Chondrocyte (in vitro differentiated cells): Measurements from ENCODE around the gene PCCA. TPM values are rescaled to one million over a fixed set of nuclear protein-coding genes. Genes with fewer than 3 reads are reported as not detected.
A peak's percentile ranks its signal among the peaks of the same experiment; 100 is the strongest.

Source experiments
- DNase-seq: peaks from one replicate; pipeline ENCODE4 v3.0.0; 2021; ENCODE audit warnings: mixed read lengths, low spot score
- H3K27ac Mint-ChIP-seq: one replicate; pipeline ENCODE4 v1.8.0; 2021; ENCODE audit warnings: mild to moderate bottlenecking, moderate library complexity, mixed read lengths; ENCODE audit not compliant: unreplicated experiment
- H3K27me3 Mint-ChIP-seq: 2 replicates; pipeline ENCODE4 v1.8.0; 2021; ENCODE audit warnings: low read depth, mixed read lengths
- H3K36me3 Mint-ChIP-seq: 2 replicates; pipeline ENCODE4 v1.8.0; 2021; ENCODE audit warnings: low read depth, mixed read lengths
- H3K4me1 Mint-ChIP-seq: 2 replicates; pipeline ENCODE4 v1.8.0; 2021; ENCODE audit warnings: low read depth, mild to moderate bottlenecking, mixed read lengths
- H3K4me3 Mint-ChIP-seq: one replicate; pipeline ENCODE4 v1.8.0; 2021; ENCODE audit warnings: mild to moderate bottlenecking, moderate library complexity, mixed read lengths; ENCODE audit not compliant: unreplicated experiment
- H3K9me3 Mint-ChIP-seq: 2 replicates; pipeline ENCODE4 v1.8.0; 2021; ENCODE audit warnings: low read depth, mixed read lengths
- total RNA-seq: library from RNA; stranded (reverse); gene quantifications from 3 replicates; pipeline ENCODE4 v1.2.1, GENCODE V29; 2021
- TF ChIP-seq, protein P1 (sequence below): fragments of 200-600 bp; sonication (generic); IDR thresholded peaks from 2 replicates; pipeline ENCODE4 v1.5.0; 2021; ENCODE audit warnings: antibody characterized with exemption, mild to moderate bottlenecking, moderate library complexity

PCCA gene
- total RNA-seq, 1 donor from 2014 or later = 15.1 TPM

DNA sequence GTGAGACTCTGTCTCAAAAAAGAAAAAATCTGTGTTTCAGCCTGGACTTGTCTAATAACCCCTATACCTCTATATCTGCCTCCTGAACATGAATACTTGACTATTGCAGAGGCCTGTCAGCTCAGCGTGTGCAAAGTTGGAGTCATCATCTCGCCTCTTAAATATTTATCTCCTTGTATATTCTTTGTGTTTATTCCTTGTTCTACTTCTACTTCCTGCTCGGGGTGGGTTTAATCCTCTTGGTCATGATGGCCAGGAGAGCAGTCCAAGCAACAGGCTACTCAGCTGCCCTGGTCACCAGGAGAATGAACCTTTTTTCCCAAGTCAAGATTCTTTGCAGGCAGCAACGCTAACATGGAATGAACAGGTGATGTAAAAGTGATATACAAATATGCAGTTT is 119.1 kb downstream of the PCCA start:
- peaks cover 43% of the 10 kb centered on the region for H3K4me1 Mint-ChIP-seq
- H3K4me3 Mint-ChIP-seq = no peak overlapping the region
- DNase-seq = no peak
- H3K27ac Mint-ChIP-seq = no peak overlapping the region
- peaks cover 6% of the 10 kb centered on the region for H3K9me3 Mint-ChIP-seq
- H3K27me3 Mint-ChIP-seq = no peaks in the 10 kb centered on the region
- TF ChIP-seq, protein P1, sequence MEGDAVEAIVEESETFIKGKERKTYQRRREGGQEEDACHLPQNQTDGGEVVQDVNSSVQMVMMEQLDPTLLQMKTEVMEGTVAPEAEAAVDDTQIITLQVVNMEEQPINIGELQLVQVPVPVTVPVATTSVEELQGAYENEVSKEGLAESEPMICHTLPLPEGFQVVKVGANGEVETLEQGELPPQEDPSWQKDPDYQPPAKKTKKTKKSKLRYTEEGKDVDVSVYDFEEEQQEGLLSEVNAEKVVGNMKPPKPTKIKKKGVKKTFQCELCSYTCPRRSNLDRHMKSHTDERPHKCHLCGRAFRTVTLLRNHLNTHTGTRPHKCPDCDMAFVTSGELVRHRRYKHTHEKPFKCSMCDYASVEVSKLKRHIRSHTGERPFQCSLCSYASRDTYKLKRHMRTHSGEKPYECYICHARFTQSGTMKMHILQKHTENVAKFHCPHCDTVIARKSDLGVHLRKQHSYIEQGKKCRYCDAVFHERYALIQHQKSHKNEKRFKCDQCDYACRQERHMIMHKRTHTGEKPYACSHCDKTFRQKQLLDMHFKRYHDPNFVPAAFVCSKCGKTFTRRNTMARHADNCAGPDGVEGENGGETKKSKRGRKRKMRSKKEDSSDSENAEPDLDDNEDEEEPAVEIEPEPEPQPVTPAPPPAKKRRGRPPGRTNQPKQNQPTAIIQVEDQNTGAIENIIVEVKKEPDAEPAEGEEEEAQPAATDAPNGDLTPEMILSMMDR = no peak
- H3K36me3 Mint-ChIP-seq = peaks cover 3% of the 10 kb centered on the region

DNA sequence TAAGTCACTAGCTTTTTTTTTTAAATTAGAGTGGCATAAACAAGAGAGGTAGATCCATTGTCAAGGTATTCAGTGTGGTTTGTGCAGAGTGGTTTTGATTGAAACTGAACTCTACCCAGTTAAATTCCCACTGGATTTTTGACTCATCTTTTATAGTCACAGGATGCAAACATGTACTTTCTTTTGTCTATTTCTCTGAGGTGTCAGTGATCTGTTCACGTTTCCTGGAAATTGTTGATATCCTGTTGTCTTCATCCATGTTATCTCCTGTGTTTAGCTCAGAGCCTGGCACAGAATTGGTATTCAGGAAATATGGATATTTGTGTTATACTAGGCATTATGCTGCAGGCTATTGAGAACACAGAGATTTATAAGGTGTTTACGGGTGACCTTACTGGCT is 119.7 kb downstream of the PCCA start:
- Mint-ChIP-seq H3K4me3 (no peak overlapping the region), H3K36me3 (peaks cover 3% of the 10 kb centered on the region), H3K27ac (no peak overlapping the region), H3K27me3 (no peaks in the 10 kb centered on the region), H3K4me1 (peaks cover 42% of the 10 kb centered on the region), H3K9me3 (peaks cover 12% of the 10 kb centered on the region)
- TF ChIP-seq, protein P1 = no peak
- DNase-seq = no peak

DNA sequence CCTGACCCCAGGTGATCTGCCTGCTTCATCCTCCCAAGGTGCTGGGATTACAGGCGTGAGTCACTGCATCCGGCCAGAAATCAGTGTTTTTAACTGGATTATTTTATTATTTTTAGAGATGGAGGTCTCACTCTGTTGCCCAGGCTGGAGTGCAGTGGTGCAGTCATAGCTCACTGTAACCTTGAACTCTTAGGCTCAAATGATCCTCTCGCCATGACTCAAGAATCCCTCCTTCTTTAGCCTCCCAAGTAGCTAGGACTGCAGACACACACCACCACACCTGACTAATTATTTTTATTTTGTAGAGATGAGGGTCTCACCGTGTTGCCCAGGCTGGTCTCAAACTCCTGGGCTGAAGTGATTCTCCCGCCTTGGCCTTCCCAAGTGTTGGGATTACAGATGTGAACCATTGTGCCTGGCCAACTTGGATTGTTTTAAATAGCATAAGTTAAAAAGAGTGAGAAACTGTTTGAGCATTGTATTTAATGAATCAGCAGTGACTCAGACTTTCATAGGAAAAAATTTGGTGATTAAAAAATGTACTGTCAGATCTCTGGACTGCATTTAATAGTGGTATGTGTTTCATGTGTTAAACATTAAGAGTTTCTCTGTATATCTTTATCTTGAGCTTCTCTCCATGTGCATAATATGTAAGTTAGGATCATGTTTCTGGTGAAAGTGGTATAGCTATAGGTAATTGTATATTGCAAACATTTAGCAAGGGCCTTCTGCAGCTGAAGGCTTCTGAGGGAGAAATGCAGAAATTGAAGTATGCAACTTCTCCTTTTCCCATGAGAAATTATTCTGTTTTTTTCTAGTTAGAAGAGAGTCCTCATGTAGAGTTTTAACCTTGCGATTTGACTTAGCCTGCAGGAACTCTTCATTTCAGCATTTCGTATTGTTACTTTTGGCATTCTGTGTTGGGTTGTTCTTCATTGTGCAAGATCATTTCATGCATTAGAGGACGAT is 121.2 kb downstream of the PCCA start:
- H3K27ac Mint-ChIP-seq = peak overlapping the region; percentile 67
- peaks cover 3% of the 10 kb centered on the region for H3K36me3 Mint-ChIP-seq
- H3K9me3 Mint-ChIP-seq = peaks cover 22% of the 10 kb centered on the region
- H3K4me3 Mint-ChIP-seq = no peak overlapping the region
- H3K4me1 Mint-ChIP-seq = peaks cover 44% of the 10 kb centered on the region
- H3K27me3 Mint-ChIP-seq = no peaks in the 10 kb centered on the region
- TF ChIP-seq, protein P1 = no peak
- no peak for DNase-seq

DNA sequence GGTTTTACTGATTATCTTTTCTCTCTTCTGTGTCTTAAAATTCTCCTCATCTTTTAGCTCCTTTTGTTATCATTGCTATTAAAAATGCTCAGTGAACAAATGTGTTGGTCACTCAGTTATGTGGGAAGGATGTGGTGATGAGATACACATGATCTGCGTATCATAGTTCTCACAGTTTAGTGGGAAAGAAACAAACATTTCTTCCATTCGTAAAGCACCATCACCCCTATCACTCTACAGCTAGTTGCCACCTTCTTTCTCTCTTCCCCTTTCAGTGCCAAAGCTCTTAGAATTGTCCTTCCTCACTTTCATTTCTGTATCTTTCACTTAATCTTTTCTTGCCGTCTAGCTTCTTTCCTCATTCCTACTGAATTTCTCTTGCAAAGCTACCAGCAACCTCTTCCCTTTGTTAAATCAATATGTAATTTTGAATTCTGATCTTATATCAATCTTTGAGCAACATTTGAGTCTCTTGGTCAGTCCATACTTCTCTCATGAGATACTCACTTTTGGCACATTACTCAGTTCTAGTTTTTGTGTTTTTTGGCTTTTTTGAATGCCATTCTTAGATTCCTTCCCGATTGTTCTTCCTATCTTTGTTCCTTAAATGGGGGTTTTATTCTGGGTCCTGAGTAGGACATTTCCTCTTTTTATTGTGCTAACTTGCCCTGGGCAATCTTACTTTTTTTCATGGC is 122.3 kb downstream of the PCCA start:
- no peaks in the 10 kb centered on the region for H3K27me3 Mint-ChIP-seq
- H3K4me1 Mint-ChIP-seq = peaks cover 46% of the 10 kb centered on the region

More for the DNA sequence above, 122.3 kb downstream of the PCCA start:
- Mint-ChIP-seq H3K36me3 (peaks cover 3% of the 10 kb centered on the region), H3K4me3 (no peak overlapping the region), H3K9me3 (peaks cover 22% of the 10 kb centered on the region), H3K27ac (peak overlapping the region; percentile 64)
- DNase-seq = no peak
- TF ChIP-seq, protein P1 = no peak
